ENCODE results near the gene TSSC4.

TSSC4 gene

DNA sequence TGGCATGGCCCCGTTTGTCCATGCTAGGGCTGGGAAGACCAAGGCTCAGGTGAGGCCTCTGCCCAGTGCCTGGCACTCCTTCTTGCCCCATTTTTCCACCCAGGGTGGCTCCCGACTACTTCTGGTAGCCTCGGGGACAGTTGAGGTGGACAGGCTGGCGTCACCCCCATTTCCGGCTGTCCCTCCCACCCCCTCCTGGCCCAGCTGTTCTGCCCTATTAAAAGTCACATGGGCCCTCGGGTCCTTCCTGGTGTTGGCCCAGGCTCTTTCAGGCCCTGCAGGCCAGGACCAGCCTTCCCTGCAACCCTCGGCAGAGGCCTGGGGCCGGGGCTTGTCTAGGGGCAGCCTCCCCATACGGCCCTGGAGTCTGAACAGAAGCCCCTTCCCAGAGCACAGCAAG, 14.0 kb upstream of the TSSC4 start:
- no peak for DNase-seq (ENCODE audit: low spot score)

GRCh38 chr11:2387266-2387987, 13.1 kb upstream of the TSSC4 start:
- no peak for DNase-seq (ENCODE audit: low spot score)

- DNase-seq (ENCODE audit: low spot score) = no peak
Measured at GRCh38 chr11:2388431-2389376, 11.8 kb upstream of the TSSC4 start.

DNA sequence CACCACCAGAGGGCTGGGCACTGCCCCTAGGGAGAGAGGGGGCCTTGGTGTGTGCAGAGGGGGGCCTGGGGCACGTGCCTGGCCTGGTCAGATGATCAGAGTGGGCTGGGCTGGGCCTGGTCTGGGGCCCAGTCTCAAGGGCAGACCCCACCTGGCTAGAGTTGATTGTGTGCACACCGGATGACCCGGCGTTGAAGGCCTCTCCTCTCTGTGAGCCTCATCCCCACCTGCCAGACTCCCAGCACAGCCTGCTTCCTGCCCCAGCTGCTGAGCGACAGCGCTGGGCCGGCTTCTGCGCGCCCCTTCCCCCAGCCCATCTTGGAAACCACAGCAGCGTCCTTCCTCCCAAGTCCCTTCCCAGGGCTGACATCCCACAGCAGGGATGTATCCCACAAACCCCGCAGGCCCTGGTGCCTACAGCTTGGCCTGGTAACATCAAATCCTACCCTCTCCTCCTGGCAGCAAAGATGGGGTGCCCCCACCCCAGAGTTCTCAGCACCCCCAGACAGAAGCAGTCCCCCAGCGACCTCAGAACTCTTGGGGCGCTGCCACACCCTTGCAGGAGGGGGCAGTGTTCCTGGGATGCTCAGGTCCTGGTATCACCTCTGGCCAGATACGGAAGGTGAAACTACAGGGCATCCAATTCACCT, 11.0 kb upstream of the TSSC4 start:
- no peak for DNase-seq (ENCODE audit: low spot score)

DNA sequence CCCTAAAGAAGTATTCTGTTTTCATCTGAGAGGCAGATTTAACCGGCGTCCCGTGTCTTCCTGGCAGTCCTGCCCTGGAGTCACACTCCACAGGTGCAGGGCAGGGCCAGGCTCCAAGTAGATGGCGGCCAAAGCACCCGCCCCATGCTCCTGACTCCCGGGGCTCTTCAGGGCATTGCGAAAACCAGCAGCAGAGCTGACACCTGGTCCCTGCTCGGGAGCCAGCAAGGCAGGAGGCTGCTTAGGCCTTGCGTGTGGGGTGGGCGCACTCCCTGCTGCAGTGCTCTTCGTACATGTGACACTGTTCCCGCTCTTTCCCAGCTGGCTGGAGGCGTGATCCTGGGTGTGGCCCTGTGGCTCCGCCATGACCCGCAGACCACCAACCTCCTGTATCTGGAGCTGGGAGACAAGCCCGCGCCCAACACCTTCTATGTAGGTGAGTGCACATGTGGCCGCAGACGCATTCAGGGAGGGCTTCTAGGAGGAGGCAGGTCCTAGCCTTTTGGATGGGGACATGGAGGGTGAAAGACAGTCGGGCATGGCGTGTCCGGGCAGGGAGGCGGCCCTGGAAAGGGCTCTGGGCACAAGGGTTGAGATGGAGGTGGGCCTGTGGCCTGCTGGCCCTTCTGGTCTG, 10.3 kb upstream of the TSSC4 start:
- no peak for DNase-seq (ENCODE audit: low spot score)

GRCh38 chr11:2390725-2391151, 9.8 kb upstream of the TSSC4 start:
- DNase-seq (ENCODE audit: low spot score) = no peak

- no peak for DNase-seq (ENCODE audit: low spot score)
Measured at GRCh38 chr11:2391181-2391975, 9.2 kb upstream of the TSSC4 start.

DNA sequence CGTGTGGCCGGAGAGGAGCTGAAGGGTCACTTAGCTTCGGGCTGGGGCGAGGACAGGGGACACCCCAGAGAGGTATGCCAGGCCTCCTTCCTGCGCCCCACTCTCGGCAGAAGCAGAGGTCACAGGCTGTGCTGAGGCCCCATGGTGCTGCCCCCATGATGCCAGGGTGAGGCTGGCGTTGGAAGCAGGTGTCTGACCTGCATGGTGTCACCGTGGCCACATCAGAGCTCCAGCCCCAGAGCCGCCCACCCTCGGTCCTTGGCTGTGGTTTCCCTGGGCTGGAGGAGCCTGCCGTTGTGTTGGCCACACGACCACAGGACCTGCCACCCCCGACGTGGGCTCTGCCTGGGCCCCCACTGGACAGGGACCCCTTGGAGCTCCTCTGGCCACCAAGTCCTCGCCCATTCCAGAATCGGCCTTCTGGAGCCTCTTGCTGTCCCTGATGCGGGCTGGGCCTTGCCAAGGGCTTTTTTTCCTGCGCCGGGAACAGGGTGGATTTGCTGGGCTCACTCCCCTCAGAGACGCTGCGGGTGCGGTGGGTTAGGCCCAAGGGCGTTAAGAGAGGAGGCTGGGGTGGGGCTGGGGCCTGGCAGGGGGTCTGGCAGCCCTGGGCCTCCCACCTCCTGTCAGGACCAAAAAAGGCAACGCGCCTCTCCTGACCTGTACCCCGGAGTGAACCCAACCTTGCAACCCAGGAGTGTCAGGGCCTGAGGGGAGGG, 8.2 kb upstream of the TSSC4 start:
- no peak for DNase-seq (ENCODE audit: low spot score)

- DNase-seq (ENCODE audit: low spot score) = no peak
Measured at GRCh38 chr11:2393111-2393868, 7.3 kb upstream of the TSSC4 start.

GRCh38 chr11:2393941-2394817, 6.4 kb upstream of the TSSC4 start:
- DNase-seq (ENCODE audit: low spot score) = no peak

DNA sequence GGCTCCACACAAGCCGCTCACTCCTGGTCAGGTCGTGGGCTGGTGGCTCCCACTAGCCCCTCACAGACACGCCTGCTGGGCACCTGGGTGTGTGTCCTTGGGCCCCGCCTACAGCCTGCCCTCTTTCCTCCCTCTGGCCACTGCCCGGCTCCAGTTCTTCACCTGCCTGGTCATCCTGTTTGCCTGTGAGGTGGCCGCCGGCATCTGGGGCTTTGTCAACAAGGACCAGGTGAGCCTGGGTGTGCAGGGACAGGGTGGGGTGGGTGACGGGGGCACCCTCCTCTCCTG, 5.8 kb upstream of the TSSC4 start:
- no peak for DNase-seq (ENCODE audit: low spot score)

- DNase-seq (ENCODE audit: low spot score) = no peak
Measured at GRCh38 chr11:2395211-2395730, 5.3 kb upstream of the TSSC4 start.

- DNase-seq (ENCODE audit: low spot score) = no peak
Measured at GRCh38 chr11:2395856-2396255, 4.7 kb upstream of the TSSC4 start.

DNA sequence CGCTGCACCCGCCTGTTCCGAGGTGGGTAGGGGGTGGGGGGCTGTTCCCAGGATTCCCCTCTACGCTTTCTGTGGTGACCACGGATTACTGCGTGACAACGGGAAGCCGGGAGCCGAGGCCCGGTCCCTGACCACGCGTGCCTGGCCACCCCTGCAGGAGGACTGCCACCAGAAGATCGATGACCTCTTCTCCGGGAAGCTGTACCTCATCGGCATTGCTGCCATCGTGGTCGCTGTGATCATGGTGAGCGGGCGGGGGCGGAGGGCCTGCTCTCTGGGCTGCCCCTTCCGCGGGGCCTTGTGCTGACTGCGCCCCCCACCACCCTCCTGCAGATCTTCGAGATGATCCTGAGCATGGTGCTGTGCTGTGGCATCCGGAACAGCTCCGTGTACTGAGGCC, 4.1 kb upstream of the TSSC4 start:
- no peak for DNase-seq (ENCODE audit: low spot score)

DNA sequence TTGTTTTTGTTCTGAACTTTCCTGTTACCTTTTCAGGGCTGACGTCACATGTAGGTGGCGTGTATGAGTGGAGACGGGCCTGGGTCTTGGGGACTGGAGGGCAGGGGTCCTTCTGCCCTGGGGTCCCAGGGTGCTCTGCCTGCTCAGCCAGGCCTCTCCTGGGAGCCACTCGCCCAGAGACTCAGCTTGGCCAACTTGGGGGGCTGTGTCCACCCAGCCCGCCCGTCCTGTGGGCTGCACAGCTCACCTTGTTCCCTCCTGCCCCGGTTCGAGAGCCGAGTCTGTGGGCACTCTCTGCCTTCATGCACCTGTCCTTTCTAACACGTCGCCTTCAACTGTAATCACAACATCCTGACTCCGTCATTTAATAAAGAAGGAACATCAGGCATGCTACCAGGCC, 3.5 kb upstream of the TSSC4 start:
- DNase-seq (ENCODE audit: low spot score) = no peak

DNA sequence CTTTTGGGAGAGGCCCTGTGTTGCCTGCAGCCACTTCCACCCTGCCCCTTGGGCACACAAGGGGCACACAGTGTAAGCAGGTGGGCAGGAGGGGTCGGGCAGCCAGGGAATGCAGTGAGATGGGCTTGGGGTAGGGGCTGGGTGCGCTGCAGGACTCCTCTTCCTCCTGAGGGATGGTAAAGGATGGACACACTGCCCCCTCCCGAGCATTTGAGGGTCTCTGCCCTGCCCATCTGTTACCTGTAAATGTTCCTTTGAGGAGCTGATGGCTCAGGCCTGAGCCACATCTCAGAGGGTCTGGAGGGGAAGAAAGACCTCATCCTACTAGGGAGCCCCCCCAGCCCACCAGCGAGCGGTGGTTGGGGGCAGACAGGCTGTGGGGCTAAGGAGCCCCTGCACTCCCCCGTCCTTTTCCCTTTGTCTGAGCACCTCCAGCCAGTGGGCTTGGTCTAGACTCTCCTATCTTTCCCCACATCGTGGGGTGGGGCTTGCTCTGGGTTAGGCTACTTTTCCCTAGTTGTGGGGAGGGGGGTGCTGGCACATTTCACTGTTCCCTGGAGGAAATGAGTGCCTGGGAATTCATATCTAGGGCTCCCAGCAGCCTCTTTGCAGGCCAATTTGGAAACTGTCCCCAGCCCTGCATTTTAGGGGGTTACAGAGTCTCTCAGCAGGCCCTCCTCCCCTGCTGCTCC, 1.7 kb upstream of the TSSC4 start:
- no peak for DNase-seq (ENCODE audit: low spot score)

DNA sequence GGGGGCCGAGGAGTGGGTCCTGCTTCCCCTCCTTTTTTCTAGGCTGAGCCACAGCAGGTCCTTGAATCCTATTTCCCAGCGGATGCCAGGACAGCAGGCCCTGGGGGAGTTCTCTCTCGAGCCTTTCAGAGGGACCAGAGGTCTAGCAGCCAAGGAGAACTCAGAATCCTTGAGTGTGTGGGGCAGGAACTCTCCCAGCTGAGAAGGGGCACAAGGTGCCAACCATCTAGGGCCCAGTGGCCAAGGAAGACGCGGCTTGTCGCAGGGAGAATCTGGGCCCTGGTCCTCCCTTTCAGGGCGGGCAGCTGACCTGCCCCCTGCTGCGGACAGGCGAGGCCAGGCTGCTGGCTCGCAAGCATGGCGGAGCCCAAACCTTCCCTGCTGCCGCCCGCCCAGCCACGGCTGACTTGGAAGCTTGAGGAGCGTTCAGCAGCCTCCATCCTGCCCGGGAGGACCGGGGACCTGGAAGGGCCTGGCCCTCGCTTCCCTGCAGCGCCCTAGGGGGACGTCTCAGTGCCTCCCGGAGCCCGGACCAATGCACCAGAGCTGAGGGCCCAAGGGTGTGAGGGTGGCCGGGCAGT, 972 bp upstream of the TSSC4 start:
- DNase-seq (ENCODE audit: low spot score) = peak; percentile 47
